ENCODE results near the gene HPN. TPM values are rescaled to one million over a fixed set of nuclear protein-coding genes. Genes with fewer than 3 reads are reported as not detected.
A peak's percentile ranks its signal among the peaks of the same experiment; 100 is the strongest.

HPN gene
- total and polyA plus RNA-seq, 2 of the 13 experiments (the other 11 are each of a cell fraction or from before 2014, with no cell fraction given), result 46.7 to 261 TPM

DNA sequence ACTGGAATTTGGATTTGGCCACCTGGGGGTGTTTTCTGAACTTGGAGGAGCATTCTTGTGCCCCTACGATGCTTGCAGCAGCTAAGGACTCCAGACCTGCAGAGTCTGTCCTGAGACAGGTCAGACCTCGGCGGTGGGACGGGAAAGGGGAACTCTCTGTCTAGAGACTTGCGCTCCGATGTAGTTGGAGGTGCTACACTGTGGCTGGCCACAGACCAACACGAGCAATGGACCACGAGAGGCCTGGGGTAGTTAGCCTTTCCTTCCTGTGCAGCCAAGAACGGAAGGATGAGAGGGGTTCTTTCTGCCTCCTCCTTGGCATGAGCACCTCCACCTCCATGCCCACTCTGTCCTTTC is 47.3 kb upstream of the HPN start:
- 8% methylated on average over 2 of the region's 9 CpGs for WGBS (ENCODE audit: low lambda C conversion rate)
- peak overlapping the region; percentile 64 for H3K9ac ChIP-seq (ENCODE audit: insufficient read depth, low read depth, low read length)
- no TSS peak for BruUV-seq (replicated peaks)
- ATAC-seq, result peak; percentile 43
- H3K4me3 ChIP-seq (replicated peaks in 1 of 3; ENCODE audit: insufficient read depth in 1 of 3, low read depth in 2 of 3, low read length in 3 of 3), result peak overlapping the region; percentile 29 to 68 (median 41); a peak in 5 of 6 replicates
- peaks cover 77% of the 10 kb centered on the region for H3K4me1 ChIP-seq (ENCODE audit: insufficient read depth, low read length)
- no peaks in the 10 kb centered on the region for H4K20me1 ChIP-seq (ENCODE audit: insufficient read depth, low read length)
- no peaks in the 10 kb centered on the region for H3K9me3 ChIP-seq (ENCODE audit: low read length)
- DNase-seq (ENCODE audit: low spot score), result no peak
- H3K79me2 ChIP-seq (ENCODE audit: insufficient read depth, low read length), result no peaks in the 10 kb centered on the region
- no peak overlapping the region for H2AFZ ChIP-seq (ENCODE audit: low read length)
- FAIRE-seq, result no peak
- intact Hi-C loops (cut with micrococcal nuclease; ENCODE audit: unreplicated experiment), result loop anchor here (2.0 kb wide), 1 partner anchor 21 kb away; no protein-coding TSS in a partner anchor
- peak overlapping the region; percentile 59 for H3K27ac ChIP-seq (ENCODE audit: extremely low read length, insufficient read depth, low read length)
- in situ Hi-C loops (cut with HindIII; ENCODE audit: extremely low pct_ligation_motif_present, low pct_unique_long_range_greater_than_20kb), result no loop called here
- no peaks in the 10 kb centered on the region for H3K36me3 ChIP-seq (replicated peaks in 1 of 2; ENCODE audit: control insufficient read depth in 1 of 2, insufficient read depth in 2 of 2, low read length in 2 of 2)
- H3K4me2 ChIP-seq (ENCODE audit: low read depth, low read length), result peak overlapping the region; percentile 98
- ChIA-PET POLR2A (interaction anchor here (1.0 to 4.4 kb wide), 6 partner anchors 9 to 68 kb away, joined by 3 to 75 read pairs (median 8); partner anchors contain the start of gene ZNF30), CTCF (ENCODE audit: low intra/inter-chr PET ratio, low total read pairs) (no interaction called here)
- H3K27me3 ChIP-seq (ENCODE audit: control insufficient read depth in 1 of 2, insufficient read depth in 2 of 2, low read length in 2 of 2), result peaks cover 0 to 17% of the 10 kb centered on the region in 2 experiments; a peak in 3 of 5 replicates
- no peak for TF ChIP-seq JUN (CRISPR knock-in tag; IDR thresholded peaks at IDR 0.05)
- TF ChIP-seq HNF4G (IDR thresholded peaks at IDR 0.05; ENCODE audit: borderline replicate concordance, low read depth, low read length), result no peak
- no peak for TF ChIP-seq HNF4G (CRISPR knock-in tag; IDR thresholded peaks at IDR 0.05; ENCODE audit: borderline replicate concordance, low read depth)
- TF ChIP-seq HOXA3 (CRISPR knock-in tag; IDR thresholded peaks at IDR 0.05), result 0 out of 2 replicates have a peak, but pooled peaks have one; percentile 18
- TF ChIP-seq SMAD3 (CRISPR knock-in tag; IDR thresholded peaks at IDR 0.05), result no peak
- no peak for TF ChIP-seq ZNF672 (CRISPR knock-in tag; IDR thresholded peaks at IDR 0.05)
- TF ChIP-seq, protein P1, sequence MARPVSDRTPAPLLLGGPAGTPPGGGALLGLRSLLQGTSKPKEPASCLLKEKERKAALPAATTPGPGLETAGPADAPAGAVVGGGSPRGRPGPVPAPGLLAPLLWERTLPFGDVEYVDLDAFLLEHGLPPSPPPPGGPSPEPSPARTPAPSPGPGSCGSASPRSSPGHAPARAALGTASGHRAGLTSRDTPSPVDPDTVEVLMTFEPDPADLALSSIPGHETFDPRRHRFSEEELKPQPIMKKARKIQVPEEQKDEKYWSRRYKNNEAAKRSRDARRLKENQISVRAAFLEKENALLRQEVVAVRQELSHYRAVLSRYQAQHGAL (CRISPR knock-in tag; IDR thresholded peaks at IDR 0.05; ENCODE audit: not compliant biosample characterization), result no peak
- TF ChIP-seq, protein P2, sequence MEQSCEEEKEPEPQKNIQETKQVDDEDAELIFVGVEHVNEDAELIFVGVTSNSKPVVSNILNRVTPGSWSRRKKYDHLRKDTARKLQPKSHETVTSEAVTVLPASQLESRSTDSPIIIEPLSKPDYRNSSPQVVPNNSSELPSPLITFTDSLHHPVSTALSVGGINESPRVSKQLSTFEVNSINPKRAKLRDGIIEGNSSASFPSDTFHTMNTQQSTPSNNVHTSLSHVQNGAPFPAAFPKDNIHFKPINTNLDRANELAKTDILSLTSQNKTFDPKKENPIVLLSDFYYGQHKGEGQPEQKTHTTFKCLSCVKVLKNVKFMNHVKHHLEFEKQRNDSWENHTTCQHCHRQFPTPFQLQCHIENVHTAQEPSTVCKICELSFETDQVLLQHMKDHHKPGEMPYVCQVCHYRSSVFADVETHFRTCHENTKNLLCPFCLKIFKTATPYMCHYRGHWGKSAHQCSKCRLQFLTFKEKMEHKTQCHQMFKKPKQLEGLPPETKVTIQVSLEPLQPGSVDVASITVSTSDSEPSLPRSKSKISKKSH (CRISPR knock-in tag; IDR thresholded peaks at IDR 0.05; ENCODE audit: borderline replicate concordance), result no peak
- TF ChIP-seq NFYB (CRISPR knock-in tag; IDR thresholded peaks at IDR 0.05), result no peak
- TF ChIP-seq ZSCAN31 (CRISPR knock-in tag; IDR thresholded peaks at IDR 0.05; ENCODE audit: low read depth), result peak; percentile 23; the same call in 1 of the 2 replicates
- TF ChIP-seq, protein P3, sequence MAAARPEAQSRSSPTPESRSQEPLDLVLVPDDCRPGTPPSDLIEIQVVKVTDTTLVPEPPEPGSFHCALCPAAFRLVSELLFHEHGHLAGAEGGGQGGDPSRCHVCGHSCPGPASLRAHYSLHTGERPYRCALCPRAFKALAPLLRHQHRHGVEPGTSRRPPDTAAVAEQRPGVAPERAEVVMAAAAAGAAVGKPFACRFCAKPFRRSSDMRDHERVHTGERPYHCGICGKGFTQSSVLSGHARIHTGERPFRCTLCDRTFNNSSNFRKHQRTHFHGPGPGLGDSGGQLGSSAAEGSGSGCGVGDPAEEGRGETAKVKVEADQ (CRISPR knock-in tag; IDR thresholded peaks at IDR 0.05; ENCODE audit: borderline replicate concordance), result no peak
- TF ChIP-seq, protein P4, sequence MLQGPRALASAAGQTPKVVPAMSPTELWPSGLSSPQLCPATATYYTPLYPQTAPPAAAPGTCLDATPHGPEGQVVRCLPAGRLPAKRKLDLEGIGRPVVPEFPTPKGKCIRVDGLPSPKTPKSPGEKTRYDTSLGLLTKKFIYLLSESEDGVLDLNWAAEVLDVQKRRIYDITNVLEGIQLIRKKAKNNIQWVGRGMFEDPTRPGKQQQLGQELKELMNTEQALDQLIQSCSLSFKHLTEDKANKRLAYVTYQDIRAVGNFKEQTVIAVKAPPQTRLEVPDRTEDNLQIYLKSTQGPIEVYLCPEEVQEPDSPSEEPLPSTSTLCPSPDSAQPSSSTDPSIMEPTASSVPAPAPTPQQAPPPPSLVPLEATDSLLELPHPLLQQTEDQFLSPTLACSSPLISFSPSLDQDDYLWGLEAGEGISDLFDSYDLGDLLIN (CRISPR knock-in tag; IDR thresholded peaks at IDR 0.05; ENCODE audit: borderline replicate concordance), result no peak
- TF ChIP-seq ZNF282 (IDR thresholded peaks at IDR 0.05; ENCODE audit: partially characterized antibody), result no peak
- 0 out of 2 replicates have a peak, but pooled peaks have one; percentile 3 for TF ChIP-seq SOX13 (IDR thresholded peaks at IDR 0.05)
- no peak for TF ChIP-seq SOX13 (CRISPR knock-in tag; conservative IDR thresholded peaks at IDR 0.05 in 1 of 2, IDR thresholded peaks at IDR 0.05 in 1 of 2)
